DND-41 (cell line): ENCODE data around the gene TCF7L2.

Source experiments
- ATAC-seq: fragments of 200-7000 bp; cut with Tn5 transposase; 3 replicates; pipeline ENCODE4 v1.9.1; 2021; ENCODE audit warnings: low read depth; ENCODE audit not compliant: insufficient read depth
- DNase-seq: peaks from one replicate; pipeline ENCODE4 v3.0.0-alpha.2; 2020
- H2AFZ ChIP-seq: 2 replicates; pipeline ENCODE4 v1.6.0; 2012; ENCODE audit warnings: low read depth, low read length
- H3K27ac ChIP-seq: 2 replicates; pipeline ENCODE4 v1.5.1; 2012; ENCODE audit warnings: low read length, inconsistent platforms
- H3K27me3 ChIP-seq: fragments of 200-600 bp; sonication (generic); 2 replicates; pipeline ENCODE4 v1.6.0; 2012; ENCODE audit warnings: low read length, mild to moderate bottlenecking, inconsistent platforms; ENCODE audit not compliant: insufficient read depth, poor library complexity
- H3K36me3 ChIP-seq: 2 replicates; pipeline ENCODE4 v1.5.1; 2012; ENCODE audit warnings: low read length, inconsistent platforms; ENCODE audit not compliant: insufficient read depth
- H3K4me1 ChIP-seq: 2 replicates; pipeline ENCODE4 v1.5.1; 2012; ENCODE audit warnings: mild to moderate bottlenecking, low read length; ENCODE audit not compliant: insufficient read depth
- H3K4me2 ChIP-seq: 2 replicates; pipeline ENCODE4 v1.6.0; 2012; ENCODE audit warnings: mild to moderate bottlenecking, moderate library complexity, low read length, inconsistent platforms; ENCODE audit not compliant: insufficient read depth
- H3K4me3 ChIP-seq, 2 experiments: fragments of 200-600 bp in 1 of 2; shearing (Covaris generic) in 1 of 2; 2 replicates each; pipeline ENCODE4 v1.5.1; 2012 to 2016; ENCODE audit warnings: inconsistent platforms in 2 of 2, low read length in 2 of 2, mild to moderate bottlenecking in 2 of 2, low read depth in 1 of 2, moderate library complexity in 1 of 2
- H3K79me2 ChIP-seq: 2 replicates; pipeline ENCODE4 v1.6.0; 2012; ENCODE audit warnings: low read length, inconsistent platforms; ENCODE audit not compliant: insufficient read depth
- H3K9ac ChIP-seq: 2 replicates; pipeline ENCODE4 v1.6.0; 2012; ENCODE audit warnings: low read depth, mild to moderate bottlenecking, inconsistent platforms, low read length, moderate library complexity
- H3K9me3 ChIP-seq: 2 replicates; pipeline ENCODE4 v1.5.1; 2012; ENCODE audit warnings: low read length, moderate library complexity, mild to moderate bottlenecking, inconsistent platforms; ENCODE audit not compliant: insufficient read depth, severe bottlenecking
- H4K20me1 ChIP-seq: 2 replicates; pipeline ENCODE4 v1.6.0; 2012; ENCODE audit warnings: low read length; ENCODE audit not compliant: insufficient read depth
- EZH2 ChIP-seq: IDR thresholded peaks from 3 replicates; pipeline ENCODE4 v1.6.1; 2012; ENCODE audit warnings: borderline replicate concordance, low read depth, mild to moderate bottlenecking, moderate library complexity, low read length, inconsistent platforms; ENCODE audit not compliant: severe bottlenecking
- TF ChIP-seq, protein P1 (sequence below): IDR thresholded peaks from 2 replicates; pipeline ENCODE4 v1.5.1; 2012; ENCODE audit warnings: borderline replicate concordance, low read length, moderate library complexity, mild to moderate bottlenecking; ENCODE audit not compliant: poor library complexity, severe bottlenecking; ENCODE audit errors: extremely low read depth

TCF7L2 gene

DNA sequence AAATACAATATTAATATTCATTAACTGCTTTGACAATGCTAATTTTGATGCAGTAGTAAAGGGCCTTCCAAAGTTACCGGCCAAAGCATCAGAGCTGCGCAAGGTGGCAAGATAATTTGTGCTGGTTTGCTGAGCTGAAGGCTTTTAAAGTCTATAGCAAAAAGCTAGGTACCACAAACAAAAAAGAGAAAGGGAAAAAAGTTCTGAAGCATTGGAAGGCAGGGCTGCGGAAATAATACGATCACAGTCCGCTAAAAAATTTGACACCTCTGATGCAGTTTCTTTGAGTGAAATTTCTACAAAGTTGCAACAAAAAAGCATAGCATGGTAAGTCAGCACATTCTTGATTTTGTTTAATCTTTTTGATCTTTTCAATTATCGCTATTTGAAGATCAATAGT, 175.6 kb downstream of the TCF7L2 start:
- H3K4me2 ChIP-seq: no peak overlapping the region
- no peak overlapping the region for H2AFZ ChIP-seq
- H3K36me3 ChIP-seq: no peaks in the 10 kb centered on the region
- H3K27ac ChIP-seq: no peak overlapping the region
- ATAC-seq (no peak), DNase-seq (no peak)
- TF ChIP-seq, protein P1, sequence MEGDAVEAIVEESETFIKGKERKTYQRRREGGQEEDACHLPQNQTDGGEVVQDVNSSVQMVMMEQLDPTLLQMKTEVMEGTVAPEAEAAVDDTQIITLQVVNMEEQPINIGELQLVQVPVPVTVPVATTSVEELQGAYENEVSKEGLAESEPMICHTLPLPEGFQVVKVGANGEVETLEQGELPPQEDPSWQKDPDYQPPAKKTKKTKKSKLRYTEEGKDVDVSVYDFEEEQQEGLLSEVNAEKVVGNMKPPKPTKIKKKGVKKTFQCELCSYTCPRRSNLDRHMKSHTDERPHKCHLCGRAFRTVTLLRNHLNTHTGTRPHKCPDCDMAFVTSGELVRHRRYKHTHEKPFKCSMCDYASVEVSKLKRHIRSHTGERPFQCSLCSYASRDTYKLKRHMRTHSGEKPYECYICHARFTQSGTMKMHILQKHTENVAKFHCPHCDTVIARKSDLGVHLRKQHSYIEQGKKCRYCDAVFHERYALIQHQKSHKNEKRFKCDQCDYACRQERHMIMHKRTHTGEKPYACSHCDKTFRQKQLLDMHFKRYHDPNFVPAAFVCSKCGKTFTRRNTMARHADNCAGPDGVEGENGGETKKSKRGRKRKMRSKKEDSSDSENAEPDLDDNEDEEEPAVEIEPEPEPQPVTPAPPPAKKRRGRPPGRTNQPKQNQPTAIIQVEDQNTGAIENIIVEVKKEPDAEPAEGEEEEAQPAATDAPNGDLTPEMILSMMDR: no peak
- TF ChIP-seq EZH2: no peak
- no peaks in the 10 kb centered on the region; the same call in 1 of the 2 replicates for H3K79me2 ChIP-seq
- H3K27me3 ChIP-seq: no peaks in the 10 kb centered on the region
- no peak overlapping the region for H3K4me3 ChIP-seq
- no peaks in the 10 kb centered on the region for H3K4me1 ChIP-seq
- no peaks in the 10 kb centered on the region for H3K9me3 ChIP-seq
- peaks cover 30% of the 10 kb centered on the region; the same call in 1 of the 2 replicates for H4K20me1 ChIP-seq
- no peak overlapping the region for H3K9ac ChIP-seq

DNA sequence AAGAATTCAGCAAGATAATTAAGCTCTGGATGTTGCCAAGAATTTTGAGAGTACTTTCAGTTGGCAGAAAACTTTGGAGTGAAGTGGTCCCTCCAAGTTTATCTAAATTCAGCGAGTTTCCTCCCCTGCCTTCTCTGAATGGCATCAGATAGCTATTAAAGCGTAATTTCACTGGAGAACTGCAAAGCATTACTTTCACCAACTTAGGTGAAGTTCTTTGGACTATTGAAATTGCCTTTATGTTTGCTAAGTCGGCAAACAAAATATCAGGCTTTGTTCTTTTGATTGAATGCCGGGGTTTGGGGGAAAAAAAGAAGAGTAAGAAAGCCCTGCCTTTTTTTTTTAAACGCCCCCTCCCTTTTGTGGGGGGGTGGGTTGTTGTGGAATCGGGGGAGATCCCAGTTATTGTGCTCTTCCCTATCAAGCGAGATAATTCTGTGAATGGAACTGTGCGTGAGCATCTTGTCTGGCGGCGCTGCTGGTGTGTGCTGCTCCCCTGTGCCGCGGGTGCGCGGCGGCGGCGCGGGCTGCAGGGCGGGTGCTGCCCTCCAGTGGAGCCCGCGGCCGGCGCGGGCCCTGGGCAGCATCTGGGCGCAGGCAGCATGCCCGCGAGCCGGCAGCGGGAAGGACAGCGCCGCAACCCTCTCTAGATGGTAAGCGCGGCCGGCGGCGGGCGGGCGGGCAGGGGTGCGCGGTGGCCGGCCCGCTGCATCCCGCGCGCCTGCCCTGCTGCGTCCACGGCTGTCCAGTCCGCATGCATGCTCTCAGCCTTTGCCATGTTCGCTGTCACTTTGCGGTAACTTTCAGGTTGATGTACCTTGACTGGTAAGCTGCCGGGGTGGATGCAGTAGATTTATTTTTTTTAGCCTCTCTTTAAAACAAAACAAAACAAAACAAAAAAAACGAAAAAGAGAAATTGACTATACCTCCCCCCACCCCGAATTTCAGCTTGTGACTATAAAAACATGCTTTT, 176.5 kb downstream of the TCF7L2 start:
- H3K9me3 ChIP-seq: no peaks in the 10 kb centered on the region
- H3K79me2 ChIP-seq: no peaks in the 10 kb centered on the region; the same call in 1 of the 2 replicates
- no peaks in the 10 kb centered on the region for H3K36me3 ChIP-seq
- H3K4me1 ChIP-seq: no peaks in the 10 kb centered on the region
- ATAC-seq (no peak), DNase-seq (no peak)
- H3K27me3 ChIP-seq: no peaks in the 10 kb centered on the region
- H3K4me3 ChIP-seq: no peak overlapping the region
- peaks cover 26% of the 10 kb centered on the region; the same call in 1 of the 2 replicates for H4K20me1 ChIP-seq
- H3K4me2 ChIP-seq: no peak overlapping the region
- TF ChIP-seq EZH2: no peak
- TF ChIP-seq, protein P1: peak; percentile 6
- H3K27ac ChIP-seq: no peak overlapping the region
- H2AFZ ChIP-seq: no peak overlapping the region
- no peak overlapping the region for H3K9ac ChIP-seq

DNA sequence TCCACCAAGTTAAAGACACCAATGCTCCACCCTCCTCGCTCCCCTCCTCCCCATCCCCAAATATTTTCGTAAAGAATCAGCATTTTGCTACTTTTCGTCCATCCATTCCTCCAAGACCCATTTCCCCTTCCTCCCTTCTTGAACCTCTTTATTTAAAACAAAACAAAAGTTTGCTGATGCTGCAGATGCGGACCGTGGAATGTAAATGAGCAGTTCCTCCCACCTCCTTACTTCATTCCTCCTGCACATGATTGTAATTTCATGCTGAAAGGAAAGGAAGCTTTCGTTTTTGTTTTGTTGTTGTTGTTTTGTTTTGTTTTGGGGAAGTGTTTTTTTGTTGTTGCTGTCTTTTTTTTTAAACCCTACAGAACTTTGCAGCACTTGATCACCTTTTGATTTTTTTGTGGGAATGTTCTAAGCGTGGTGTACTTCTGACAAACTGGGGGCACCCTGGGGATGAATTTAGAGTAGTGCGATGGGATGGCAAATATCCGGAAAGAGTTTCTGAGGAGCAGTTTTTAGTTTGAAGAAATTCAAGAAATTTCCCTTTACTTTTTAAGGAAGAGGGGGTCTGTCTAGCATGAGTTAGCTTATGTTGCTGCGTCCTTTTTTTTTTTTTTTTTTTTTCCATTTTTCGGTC, 177.3 kb downstream of the TCF7L2 start:
- no peaks in the 10 kb centered on the region for H3K9me3 ChIP-seq
- ATAC-seq (no peak), DNase-seq (no peak)
- TF ChIP-seq, protein P1: no peak
- TF ChIP-seq EZH2: no peak
- H3K4me3 ChIP-seq: no peak overlapping the region
- H3K27me3 ChIP-seq: no peaks in the 10 kb centered on the region
- H3K9ac ChIP-seq: no peak overlapping the region
- no peak overlapping the region for H3K4me2 ChIP-seq
- no peak overlapping the region for H3K27ac ChIP-seq
- H3K36me3 ChIP-seq: no peaks in the 10 kb centered on the region
- H2AFZ ChIP-seq: no peak overlapping the region
- peaks cover 29% of the 10 kb centered on the region; the same call in 1 of the 2 replicates for H4K20me1 ChIP-seq
- H3K79me2 ChIP-seq: no peaks in the 10 kb centered on the region; the same call in 1 of the 2 replicates
- H3K4me1 ChIP-seq: no peaks in the 10 kb centered on the region
